GM18498 (cell line): Measurements from ENCODE around the gene GJC2.

Source experiments
- ATAC-seq: cut with Tn5 transposase; IDR thresholded peaks from one replicate; pipeline ENCODE4 v1.9.1; 2021; ENCODE audit warnings: mild to moderate bottlenecking, moderate library complexity; ENCODE audit not compliant: unreplicated experiment

Gene GJC2

GRCh38 chr1:228144193-228144992, 5.3 kb upstream of the GJC2 start:
- ATAC-seq, result no peak

- no peak for ATAC-seq
These were observed 4.8 kb upstream of the GJC2 start for GRCh38 chr1:228144993-228145343.

- no peak for ATAC-seq
These were observed 4.0 kb upstream of the GJC2 start for GRCh38 chr1:228145463-228146416.

GRCh38 chr1:228146417-228147150, 3.1 kb upstream of the GJC2 start:
- no peak for ATAC-seq

GRCh38 chr1:228147151-228147693, 2.5 kb upstream of the GJC2 start:
- no peak for ATAC-seq

DNA sequence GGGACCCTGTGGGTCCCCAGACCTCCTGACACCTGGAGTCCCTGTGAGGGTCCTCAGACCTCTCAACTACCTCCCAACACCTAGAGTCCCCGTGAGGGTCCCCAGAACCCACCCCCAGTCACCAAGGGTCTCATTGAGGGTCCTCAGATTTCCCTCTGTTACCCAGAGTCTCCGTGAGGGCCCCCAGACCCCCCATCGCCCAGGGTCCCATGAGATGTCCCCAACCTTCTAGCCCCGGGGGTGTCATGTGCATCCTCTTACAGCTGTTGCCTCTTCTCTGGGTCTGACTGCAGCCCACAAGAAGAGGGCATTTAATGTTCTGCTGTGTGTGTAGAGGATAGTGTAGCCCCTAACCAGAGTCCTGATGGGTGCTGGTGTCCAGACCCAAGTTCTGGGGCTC, 2.0 kb upstream of the GJC2 start:
- no peak for ATAC-seq

GRCh38 chr1:228148196-228148861, 1.4 kb upstream of the GJC2 start:
- no peak for ATAC-seq

- ATAC-seq, result no peak
These were observed 760 bp upstream of the GJC2 start for GRCh38 chr1:228148935-228149405.

DNA sequence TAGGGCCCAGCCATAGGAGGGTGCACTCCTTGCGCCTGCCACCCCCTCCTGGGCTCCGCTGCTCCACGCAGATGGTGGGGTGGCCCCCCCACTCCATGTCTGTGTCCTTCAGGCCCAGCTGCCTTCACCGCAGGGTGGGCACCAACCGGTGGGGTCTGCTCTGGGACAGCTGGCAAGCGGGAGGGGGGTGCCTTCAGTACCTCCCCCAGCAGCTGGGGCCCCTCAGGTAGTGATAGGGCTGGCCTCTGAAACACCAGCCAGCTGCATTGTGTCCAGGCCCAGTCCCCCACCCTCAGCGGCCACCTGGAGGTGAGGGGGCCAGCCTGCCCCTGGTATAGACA, 360 bp downstream of the GJC2 start:
- no peak for ATAC-seq

- no peak for ATAC-seq
These were observed 890 bp downstream of the GJC2 start for GRCh38 chr1:228150461-228151179.

DNA sequence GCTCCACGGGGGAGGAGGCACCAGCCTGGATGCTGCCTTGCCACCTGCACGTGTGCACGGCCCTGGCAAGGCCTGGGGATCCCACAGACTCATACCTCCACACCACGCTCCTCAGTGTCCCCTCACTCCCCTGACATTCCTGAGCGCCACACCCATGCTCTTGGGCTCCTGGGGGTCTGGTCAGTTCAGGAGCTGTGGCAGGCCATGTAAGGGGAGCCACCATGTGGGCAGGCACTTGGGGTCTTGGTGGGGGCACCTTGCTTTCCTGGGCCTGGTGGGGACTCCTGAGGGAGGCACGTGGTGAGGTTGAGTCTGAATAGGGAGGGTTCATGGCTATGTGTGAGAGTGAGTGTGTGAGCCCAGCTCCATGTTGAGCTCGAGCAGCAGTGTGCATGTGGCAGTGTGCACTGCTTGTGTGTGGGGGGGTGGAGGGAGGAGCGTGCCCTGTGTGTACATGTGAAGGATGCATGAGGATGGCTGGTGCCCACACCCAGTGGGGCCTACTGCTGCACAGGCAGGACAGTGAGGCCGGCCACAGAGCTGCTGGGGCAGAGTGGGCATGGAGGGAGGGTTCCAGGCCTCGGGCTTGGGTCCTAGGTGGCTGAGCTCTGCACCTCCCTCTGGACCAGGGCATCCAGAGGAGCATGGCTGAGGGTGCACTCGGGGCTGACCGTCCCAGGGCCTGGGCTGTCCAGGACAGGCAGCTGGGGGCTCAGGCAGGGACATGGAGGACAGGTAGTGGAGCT, 1.6 kb downstream of the GJC2 start:
- no peak for ATAC-seq

- ATAC-seq, result no peak
These were observed 2.6 kb downstream of the GJC2 start for GRCh38 chr1:228152097-228152917.

- ATAC-seq, result no peak
These were observed 3.2 kb downstream of the GJC2 start for GRCh38 chr1:228152918-228153258.

DNA sequence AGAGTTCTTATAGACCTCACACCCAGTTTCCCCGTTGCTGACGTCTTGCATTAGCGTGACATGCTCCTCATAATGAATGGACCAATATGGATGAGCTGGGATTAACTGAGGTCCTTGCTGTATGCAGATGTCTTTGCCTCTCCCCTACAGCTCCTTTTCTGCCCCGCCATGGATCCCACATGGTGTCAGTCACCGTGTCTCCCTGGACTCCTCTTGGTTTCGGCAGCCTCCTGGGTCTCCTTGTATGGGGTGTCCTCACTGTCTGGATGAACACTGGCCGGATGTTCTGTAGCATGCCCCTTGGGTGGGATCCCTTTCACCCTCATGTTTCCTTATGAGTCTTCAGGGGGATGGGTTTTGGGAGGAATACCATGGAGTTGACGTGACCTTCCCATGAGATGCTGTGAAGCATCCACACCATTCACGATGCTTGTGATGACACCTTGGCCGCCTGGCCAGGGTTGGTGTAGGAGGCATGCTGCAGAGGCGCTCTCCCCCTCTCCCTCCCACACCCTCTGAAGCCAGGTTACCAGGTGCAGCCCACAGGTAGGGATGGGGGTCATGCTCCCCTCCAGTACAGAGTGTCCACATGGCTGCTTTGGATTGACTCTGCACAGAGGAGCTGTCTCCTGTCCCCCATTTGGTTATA, 4.4 kb downstream of the GJC2 start:
- ATAC-seq, result no peak

DNA sequence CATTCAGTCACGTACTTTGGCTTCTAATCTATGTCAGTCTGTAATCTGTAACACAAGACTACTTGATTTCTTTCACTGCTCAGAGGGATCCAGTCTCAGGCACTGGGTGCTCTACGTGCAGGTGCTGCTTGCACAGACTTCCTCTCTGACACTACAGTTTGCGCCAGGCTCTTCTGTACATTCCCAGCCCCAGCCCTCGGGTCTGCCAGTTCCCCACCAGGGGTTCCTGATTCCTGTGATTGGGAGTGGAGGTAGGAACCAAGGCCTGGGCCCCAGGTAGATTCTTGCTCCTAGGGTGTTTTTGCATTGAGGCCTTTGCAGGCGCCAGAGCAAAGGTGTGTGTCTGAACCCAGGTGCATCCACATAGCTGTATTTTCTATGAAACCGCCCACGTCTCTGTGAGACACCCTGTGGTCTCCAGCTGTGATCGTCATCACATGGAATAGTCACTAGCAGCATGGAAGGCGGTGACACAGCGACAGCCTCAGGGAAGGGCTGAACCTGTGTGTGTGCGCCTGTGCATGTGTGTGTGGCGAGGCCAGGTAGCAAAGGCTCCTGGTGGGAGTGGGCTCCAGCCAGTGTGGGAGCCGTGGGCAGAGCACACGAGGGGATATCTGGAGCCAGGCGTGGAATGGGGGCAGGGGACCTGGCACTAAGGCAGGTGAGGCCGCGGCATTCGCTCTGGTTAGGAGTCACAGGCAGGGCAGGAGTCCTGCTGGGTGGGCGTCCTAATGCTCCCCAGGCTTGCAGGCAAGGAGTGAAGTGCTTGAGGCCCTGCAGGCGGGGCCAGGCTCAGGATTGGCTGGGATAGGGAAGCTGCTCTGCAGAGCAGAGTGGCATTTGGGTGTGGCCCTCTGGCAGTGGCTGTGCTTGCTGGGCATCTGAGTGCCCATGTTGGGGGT, 5.2 kb downstream of the GJC2 start:
- ATAC-seq, result no peak

DNA sequence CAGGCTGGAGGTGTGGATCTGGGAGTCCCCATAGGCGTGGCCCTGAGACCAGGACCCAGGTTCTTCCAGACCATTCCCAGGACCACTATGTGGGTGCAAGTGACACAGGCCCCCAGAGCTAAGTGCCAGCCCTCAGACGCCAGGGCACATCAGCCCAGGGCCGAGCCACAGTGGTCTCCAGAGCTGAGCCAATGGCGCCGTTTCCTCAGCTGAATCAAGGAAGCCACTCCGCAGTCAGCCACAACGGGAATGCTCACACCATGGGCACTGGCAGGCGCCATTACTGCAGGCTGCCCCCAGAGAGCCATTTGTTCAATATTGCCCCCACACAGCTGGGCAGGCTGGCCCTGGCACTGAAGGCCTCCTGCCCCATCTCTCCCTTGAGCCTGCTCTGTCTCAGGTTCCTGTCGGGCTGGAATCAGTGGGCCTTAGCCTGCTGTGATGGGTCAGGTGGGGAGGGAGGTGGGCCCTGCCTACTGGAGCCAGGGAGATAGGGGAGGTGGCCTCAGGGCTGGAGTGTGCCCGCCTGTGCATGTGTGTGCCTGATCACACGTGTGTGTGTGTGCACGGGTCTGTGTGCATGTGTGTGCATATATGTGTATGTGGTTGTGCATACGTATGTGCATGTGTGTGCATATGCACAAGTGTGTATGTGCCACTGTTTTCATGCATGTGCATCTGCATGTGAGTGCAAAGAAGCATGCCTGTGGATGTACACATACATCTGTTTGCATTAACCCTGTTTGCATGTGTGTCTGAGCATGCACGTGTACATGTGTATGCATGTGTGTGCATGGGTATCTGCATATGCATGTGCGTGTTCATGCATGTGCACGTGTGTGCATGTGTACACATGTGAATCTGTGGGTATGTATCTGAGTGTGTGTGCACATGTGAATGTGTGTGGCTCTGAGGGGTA, 6.1 kb downstream of the GJC2 start:
- ATAC-seq, result no peak
